ENCODE results near the gene ARMC10. TPM values are rescaled to one million over a fixed set of nuclear protein-coding genes. Genes with fewer than 3 reads are reported as not detected.

Gene ARMC10
- total RNA-seq, 1 donor from 2014 or later: 33.5 TPM

DNA sequence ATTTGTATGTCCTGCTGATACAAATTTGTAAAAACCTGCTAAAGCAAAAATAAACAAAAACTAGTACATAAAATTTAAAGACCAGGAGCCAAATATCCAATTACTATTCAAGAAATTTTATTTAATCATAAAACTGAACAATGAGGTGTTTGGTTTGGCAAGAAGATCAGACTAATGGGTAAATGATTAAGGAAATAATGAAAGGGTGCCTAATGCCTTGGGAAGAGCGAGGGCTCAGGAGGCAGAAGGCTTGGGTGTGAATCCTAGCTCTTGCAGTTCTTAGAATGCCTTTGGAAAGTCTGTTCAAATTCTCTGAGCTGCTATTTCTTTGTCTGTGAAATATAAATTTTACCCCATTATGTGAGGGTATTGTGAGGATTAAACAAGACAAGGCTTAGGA lies 41.6 kb downstream of the ARMC10 start:
- no peak for DNase-seq
- intact Hi-C loops (cut with DNase I): no loop called here
- Histone ChIP-seq H3K36me3 (peaks cover 28% of the 10 kb centered on the region), H3K4me1 (no peaks in the 10 kb centered on the region), H3K4me3 (no peak overlapping the region), H3K9me3 (no peaks in the 10 kb centered on the region), H3K27ac (no peak overlapping the region), H3K27me3 (ENCODE audit: low read depth) (no peaks in the 10 kb centered on the region)
- TF ChIP-seq, protein P1, sequence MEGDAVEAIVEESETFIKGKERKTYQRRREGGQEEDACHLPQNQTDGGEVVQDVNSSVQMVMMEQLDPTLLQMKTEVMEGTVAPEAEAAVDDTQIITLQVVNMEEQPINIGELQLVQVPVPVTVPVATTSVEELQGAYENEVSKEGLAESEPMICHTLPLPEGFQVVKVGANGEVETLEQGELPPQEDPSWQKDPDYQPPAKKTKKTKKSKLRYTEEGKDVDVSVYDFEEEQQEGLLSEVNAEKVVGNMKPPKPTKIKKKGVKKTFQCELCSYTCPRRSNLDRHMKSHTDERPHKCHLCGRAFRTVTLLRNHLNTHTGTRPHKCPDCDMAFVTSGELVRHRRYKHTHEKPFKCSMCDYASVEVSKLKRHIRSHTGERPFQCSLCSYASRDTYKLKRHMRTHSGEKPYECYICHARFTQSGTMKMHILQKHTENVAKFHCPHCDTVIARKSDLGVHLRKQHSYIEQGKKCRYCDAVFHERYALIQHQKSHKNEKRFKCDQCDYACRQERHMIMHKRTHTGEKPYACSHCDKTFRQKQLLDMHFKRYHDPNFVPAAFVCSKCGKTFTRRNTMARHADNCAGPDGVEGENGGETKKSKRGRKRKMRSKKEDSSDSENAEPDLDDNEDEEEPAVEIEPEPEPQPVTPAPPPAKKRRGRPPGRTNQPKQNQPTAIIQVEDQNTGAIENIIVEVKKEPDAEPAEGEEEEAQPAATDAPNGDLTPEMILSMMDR (IDR thresholded peaks at IDR 0.05): no peak
- ATAC-seq: no peak

GRCh38 chr7:103116991-103117390 lies 42.1 kb downstream of the ARMC10 start:
- Histone ChIP-seq H3K36me3 (peaks cover 33% of the 10 kb centered on the region), H3K4me1 (no peaks in the 10 kb centered on the region), H3K9me3 (no peaks in the 10 kb centered on the region), H3K27me3 (ENCODE audit: low read depth) (no peaks in the 10 kb centered on the region), H3K27ac (no peak overlapping the region), H3K4me3 (no peak overlapping the region)
- TF ChIP-seq, protein P1 (IDR thresholded peaks at IDR 0.05): no peak
- intact Hi-C loops (cut with DNase I): no loop called here
- ATAC-seq (no peak), DNase-seq (no peak)

GRCh38 chr7:103117465-103117864 lies 42.5 kb downstream of the ARMC10 start:
- Histone ChIP-seq H3K36me3 (peaks cover 37% of the 10 kb centered on the region), H3K9me3 (no peaks in the 10 kb centered on the region), H3K4me3 (no peak overlapping the region), H3K4me1 (no peaks in the 10 kb centered on the region), H3K27ac (no peak overlapping the region), H3K27me3 (ENCODE audit: low read depth) (no peaks in the 10 kb centered on the region)
- ATAC-seq: no peak
- no peak for DNase-seq
- intact Hi-C loops (cut with DNase I): no loop called here
- TF ChIP-seq, protein P1 (IDR thresholded peaks at IDR 0.05): no peak

DNA sequence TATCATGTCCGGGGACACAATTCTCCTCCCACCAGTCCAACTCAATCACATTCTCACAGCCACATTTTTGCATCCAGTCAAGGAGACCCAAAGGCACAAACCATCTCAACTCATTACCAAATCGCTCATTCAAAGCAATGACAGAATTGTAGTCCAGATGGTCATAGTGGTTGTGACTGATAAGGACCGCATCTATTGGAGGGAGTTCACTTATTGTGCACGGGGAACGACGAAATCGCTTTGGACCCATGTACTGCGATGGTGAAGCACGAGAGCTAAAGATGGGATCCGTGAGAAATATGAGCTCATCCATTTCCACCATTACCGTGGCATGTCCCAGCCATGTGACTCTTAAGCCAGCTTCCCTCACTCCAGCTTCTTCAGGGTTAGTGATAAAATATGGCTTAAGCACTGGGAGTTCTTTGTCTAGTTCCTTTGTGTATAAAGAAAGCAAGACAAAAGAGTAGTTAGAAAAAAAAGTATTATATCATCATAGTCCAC lies 44.9 kb downstream of the ARMC10 start:
- Histone ChIP-seq H3K27me3 (ENCODE audit: low read depth) (no peaks in the 10 kb centered on the region), H3K4me3 (no peak overlapping the region), H3K36me3 (peaks cover 33% of the 10 kb centered on the region), H3K4me1 (no peaks in the 10 kb centered on the region), H3K9me3 (no peaks in the 10 kb centered on the region), H3K27ac (no peak overlapping the region)
- DNase-seq: no peak
- TF ChIP-seq, protein P1 (IDR thresholded peaks at IDR 0.05): no peak
- ATAC-seq: no peak
- intact Hi-C loops (cut with DNase I): no loop called here

DNA sequence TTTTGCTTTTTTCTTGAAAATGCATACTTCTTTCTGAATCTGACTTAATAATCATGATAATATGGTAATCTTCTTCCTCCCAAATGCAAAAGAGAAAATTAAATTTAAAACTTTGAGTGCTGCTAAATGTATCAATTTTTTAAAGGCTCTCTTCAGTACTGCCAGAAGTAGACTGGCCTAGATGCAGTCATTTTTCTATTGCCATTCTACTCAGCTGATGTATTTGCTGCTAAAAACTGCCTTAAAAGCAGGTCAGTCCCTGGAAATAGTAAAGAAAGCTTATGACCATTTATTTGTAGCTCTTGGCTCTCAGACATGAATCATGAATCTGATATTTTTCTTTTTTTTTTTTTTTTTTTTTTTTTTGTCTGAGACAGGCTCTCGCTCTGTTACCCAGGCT lies 45.4 kb downstream of the ARMC10 start:
- ATAC-seq (no peak), DNase-seq (no peak)
- H3K9me3 ChIP-seq: no peaks in the 10 kb centered on the region
- no peak overlapping the region for H3K27ac ChIP-seq
- peaks cover 33% of the 10 kb centered on the region for H3K36me3 ChIP-seq
- TF ChIP-seq, protein P1 (IDR thresholded peaks at IDR 0.05): no peak
- H3K27me3 ChIP-seq (ENCODE audit: low read depth): no peaks in the 10 kb centered on the region
- intact Hi-C loops (cut with DNase I): no loop called here
- H3K4me3 ChIP-seq: no peak overlapping the region
- no peaks in the 10 kb centered on the region for H3K4me1 ChIP-seq

DNA sequence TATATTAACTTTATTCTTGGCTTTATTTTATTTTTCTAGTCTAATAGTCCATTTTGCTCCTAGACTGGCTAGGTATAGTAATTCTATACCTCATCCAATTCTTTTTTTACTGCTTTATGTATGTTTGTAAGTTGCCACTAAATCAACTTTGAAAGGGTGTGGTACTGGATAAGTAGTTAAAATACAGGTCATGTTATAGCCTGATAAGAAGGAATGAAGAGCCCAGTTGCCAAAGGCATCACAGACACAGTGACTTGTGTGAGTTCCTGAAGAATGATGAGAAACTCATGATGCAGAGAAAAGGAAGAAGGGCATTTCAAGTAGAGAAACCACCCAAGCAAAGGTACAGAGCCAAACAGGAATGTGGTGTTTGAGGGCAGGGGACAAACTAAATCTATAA lies 46.7 kb downstream of the ARMC10 start:
- Histone ChIP-seq H3K9me3 (no peaks in the 10 kb centered on the region), H3K27ac (no peak overlapping the region), H3K4me3 (no peak overlapping the region), H3K36me3 (peaks cover 42% of the 10 kb centered on the region), H3K27me3 (ENCODE audit: low read depth) (no peaks in the 10 kb centered on the region), H3K4me1 (no peaks in the 10 kb centered on the region)
- no peak for ATAC-seq
- TF ChIP-seq, protein P1 (IDR thresholded peaks at IDR 0.05): no peak
- no peak for DNase-seq
- intact Hi-C loops (cut with DNase I): no loop called here
